Transverse colon (tissue), 4 donors: ENCODE data around the gene UGT1A10. TPM values are rescaled to one million over a fixed set of nuclear protein-coding genes. Genes with fewer than 3 reads are reported as not detected.

Experiments used
- DNase-seq: peaks from one replicate; pipeline ENCODE4 v3.0.0-alpha.2; 2019
- H3K27ac ChIP-seq, 4 donors: fragments of 200-600 bp; sonication (generic); 2 replicates each; pipeline ENCODE4 v1.5.1; 2016 to 2018; ENCODE audit warnings: inconsistent platforms in 4 of 4
- H3K27me3 ChIP-seq: fragments of 200-600 bp; sonication (generic); 2 replicates; pipeline ENCODE4 v1.5.1; 2017; ENCODE audit warnings: inconsistent platforms
- H3K36me3 ChIP-seq, 4 donors: fragments of 200-600 bp; sonication (generic); 2 replicates each; pipeline ENCODE4 v1.5.1; 2017 to 2019; ENCODE audit warnings: inconsistent platforms in 4 of 4
- H3K4me1 ChIP-seq, 4 donors: fragments of 200-600 bp; sonication (generic); 2 replicates each; pipeline ENCODE4 v1.5.1; 2017 to 2020; ENCODE audit warnings: inconsistent platforms in 4 of 4
- H3K4me3 ChIP-seq, 4 donors: fragments of 200-600 bp; sonication (generic); 1 replicate in 1 of 4; 2 replicates in 3 of 4; pipeline versions ENCODE4 v1.5.1 to v1.6.1; 2017 to 2019; ENCODE audit warnings: inconsistent platforms in 4 of 4
- H3K9me3 ChIP-seq, 2 donors: fragments of 200-600 bp; sonication (generic); 2 replicates each; pipeline ENCODE4 v1.5.1; 2017 to 2019; ENCODE audit warnings: inconsistent platforms in 2 of 2
- CTCF ChIP-seq, 5 experiments: fragments of 200-600 bp in 3 of 5; fragments of 450-650 bp in 2 of 5; sonication (generic) in 3 of 5; IDR thresholded peaks; 1 replicate in 2 of 5; 2 replicates in 3 of 5; pipeline ENCODE4 v1.5.1; 2016 to 2017; ENCODE audit warnings: antibody characterized with exemption in 5 of 5, inconsistent platforms in 3 of 5, mild to moderate bottlenecking in 2 of 5, moderate library complexity in 1 of 5
- EP300 ChIP-seq: sonication (generic); formaldehyde crosslinking; IDR thresholded peaks from one replicate; pipeline ENCODE4 v1.6.1; 2017; ENCODE audit warnings: antibody characterized with exemption, low read depth
- POLR2A ChIP-seq: fragments of 450-650 bp; IDR thresholded peaks from one replicate; pipeline ENCODE4 v1.6.1; 2016; ENCODE audit warnings: antibody characterized with exemption, mild to moderate bottlenecking, moderate library complexity
- POLR2AphosphoS5 ChIP-seq, 3 donors: sonication (generic); formaldehyde crosslinking; IDR thresholded peaks; one replicate each; pipeline ENCODE4 v1.6.1; 2016; ENCODE audit warnings: antibody characterized with exemption in 3 of 3
- WGBS, 2 donors: methylation state at CpG; one replicate each; pipeline ENCODE4 v1.1.5; 2018; ENCODE audit warnings: low coverage in 1 of 2; 5-methylcytosine and 5-hydroxymethylcytosine counted together
- in situ Hi-C, 4 donors: fragments of 200-750 bp; cut with MboI; loops; one replicate each; pipeline versions ENCODE4 v1.15.0 to v1.15.1; 2017; ENCODE audit warnings: low sequenced_read_pairs in 3 of 4, low pct_ligation_motif_present in 1 of 4, low pct_unique_long_range_greater_than_20kb in 1 of 4
- intact Hi-C: fragments of 100-400 bp; cut with DNase I; formaldehyde crosslinking; loops from one replicate; pipeline ENCODE4 v1.15.1; 2023; ENCODE audit warnings: low total_unique reads
- total RNA-seq, 4 donors: library from RNA; depleted of rRNA; stranded (reverse); fragments of >200 nt; gene quantifications; one replicate each; pipeline ENCODE4 v1.1.0, GENCODE V29; 2016

The UGT1A10 gene
- total RNA-seq, 4 donors from 2014 or later, result 54.2 to 87.5 (median 54.9) TPM

GRCh38 chr2:233803292-233803911, 167.2 kb downstream of the UGT1A10 start:
- DNase-seq, result no peak
- Histone ChIP-seq H3K27ac (no peak overlapping the region), H3K36me3 (no peaks in the 10 kb centered on the region), H3K4me3 (no peak overlapping the region), H3K4me1 (no peaks in the 10 kb centered on the region), H3K9me3 (no peaks in the 10 kb centered on the region), H3K27me3 (no peaks in the 10 kb centered on the region)
- TF ChIP-seq CTCF (IDR thresholded peaks at IDR 0.05) (no peak), POLR2A (no peak), EP300 (no peak), POLR2AphosphoS5 (IDR thresholded peaks at IDR 0.05) (no peak)
- WGBS, 2 donors, result 69% methylated on average over 2 of the region's 2 CpGs; no CpG with 5 or more reads in 1 of the 2 donors
- in situ Hi-C loops (no loop called here), intact Hi-C loops (no loop called here)

GRCh38 chr2:233803994-233804393, 167.7 kb downstream of the UGT1A10 start:
- no peaks in the 10 kb centered on the region for H3K27me3 ChIP-seq
- no peak for TF ChIP-seq CTCF (IDR thresholded peaks at IDR 0.05)
- TF ChIP-seq POLR2A, result no peak
- no peak for TF ChIP-seq POLR2AphosphoS5 (IDR thresholded peaks at IDR 0.05)
- no peak for TF ChIP-seq EP300
- 60% methylated on average over 7 of the region's 8 CpGs; no CpG with 5 or more reads in 1 of the 2 donors for WGBS, 2 donors
- DNase-seq, result no peak
- no peaks in the 10 kb centered on the region for H3K36me3 ChIP-seq
- H3K27ac ChIP-seq, result no peak overlapping the region
- intact Hi-C loops, result no loop called here
- no peaks in the 10 kb centered on the region for H3K9me3 ChIP-seq
- no peak overlapping the region for H3K4me3 ChIP-seq
- in situ Hi-C loops, result no loop called here
- no peaks in the 10 kb centered on the region for H3K4me1 ChIP-seq

- in situ Hi-C loops (no loop called here), intact Hi-C loops (no loop called here)
- Histone ChIP-seq H3K27ac (no peak overlapping the region), H3K9me3 (no peaks in the 10 kb centered on the region), H3K27me3 (no peaks in the 10 kb centered on the region), H3K4me1 (no peaks in the 10 kb centered on the region), H3K4me3 (no peak overlapping the region), H3K36me3 (no peaks in the 10 kb centered on the region)
- WGBS, 2 donors, result 78% methylated on average over 3 to 10 of the region's 12 CpGs
- TF ChIP-seq POLR2AphosphoS5 (IDR thresholded peaks at IDR 0.05) (no peak), EP300 (no peak), POLR2A (no peak), CTCF (IDR thresholded peaks at IDR 0.05) (no peak)
- DNase-seq, result no peak
Measured at GRCh38 chr2:233807215-233807865, 171.1 kb downstream of the UGT1A10 start.

- H3K36me3 ChIP-seq, result no peaks in the 10 kb centered on the region
- no peaks in the 10 kb centered on the region for H3K4me1 ChIP-seq
- intact Hi-C loops (no loop called here), in situ Hi-C loops (no loop called here)
- no peak overlapping the region for H3K27ac ChIP-seq
- no peaks in the 10 kb centered on the region for H3K9me3 ChIP-seq
- 73% methylated on average over 10 of the region's 10 CpGs; no CpG with 5 or more reads in 1 of the 2 donors for WGBS, 2 donors
- TF ChIP-seq POLR2AphosphoS5 (IDR thresholded peaks at IDR 0.05) (no peak), CTCF (IDR thresholded peaks at IDR 0.05) (no peak), EP300 (no peak), POLR2A (no peak)
- no peak overlapping the region for H3K4me3 ChIP-seq
- H3K27me3 ChIP-seq, result no peaks in the 10 kb centered on the region
- DNase-seq, result no peak
Measured at GRCh38 chr2:233807966-233808935, 172.0 kb downstream of the UGT1A10 start.
